Measurements from ENCODE around the gene GAS2L3.
"Not testable (repeated sequence)": the region's sequence is repeated elsewhere in the genome, so short reads cannot be mapped to it uniquely, and the experiment has no call there.

Gene GAS2L3

GRCh38 chr12:100573292-100574186 is at the start of gene GAS2L3:
Gene GAS2L3, plus strand, starts transcription at chr12:100573684. Its CDS starts 21,221 bp downstream, at chr12:100594905.
- peak; percentile 94 to 99 (median 98) for DNase-seq

- no peak for DNase-seq
Observed at GRCh38 chr12:100528034-100528433, 45.5 kb upstream of the GAS2L3 start.

- no peak for DNase-seq
Observed at GRCh38 chr12:100528471-100529127, 44.9 kb upstream of the GAS2L3 start.

GRCh38 chr12:100529756-100530350 is 43.6 kb upstream of the GAS2L3 start:
- DNase-seq: no peak

- DNase-seq: no peak
Observed at GRCh38 chr12:100533376-100533775, 40.1 kb upstream of the GAS2L3 start.

GRCh38 chr12:100534625-100535227 is 38.8 kb upstream of the GAS2L3 start:
- no peak for DNase-seq

GRCh38 chr12:100539202-100539601 is 34.3 kb upstream of the GAS2L3 start:
- DNase-seq: no peak

GRCh38 chr12:100544165-100544564 is 29.3 kb upstream of the GAS2L3 start:
- no peak for DNase-seq

GRCh38 chr12:100545092-100545491 is 28.4 kb upstream of the GAS2L3 start:
- no peak for DNase-seq

GRCh38 chr12:100553936-100554335 is 19.5 kb upstream of the GAS2L3 start:
- DNase-seq: no peak

- peak; percentile 76 to 95 (median 77) for DNase-seq
Observed at GRCh38 chr12:100554608-100555077, 18.8 kb upstream of the GAS2L3 start.

- DNase-seq: no peak
Observed at GRCh38 chr12:100555722-100556121, 17.8 kb upstream of the GAS2L3 start.

GRCh38 chr12:100557357-100557756 is 16.1 kb upstream of the GAS2L3 start:
- no peak for DNase-seq

- DNase-seq: not testable (repeated sequence)
Observed at GRCh38 chr12:100559261-100559660, 14.2 kb upstream of the GAS2L3 start.

- no peak for DNase-seq
Observed at GRCh38 chr12:100564090-100564489, 9.4 kb upstream of the GAS2L3 start.

- DNase-seq: no peak
Observed at GRCh38 chr12:100564905-100565467, 8.5 kb upstream of the GAS2L3 start.

- no peak for DNase-seq
Observed at GRCh38 chr12:100565987-100566545, 7.4 kb upstream of the GAS2L3 start.

GRCh38 chr12:100566887-100567637 is 6.4 kb upstream of the GAS2L3 start:
- no peak for DNase-seq

GRCh38 chr12:100567945-100568344 is 5.5 kb upstream of the GAS2L3 start:
- DNase-seq: no peak

GRCh38 chr12:100572184-100572583 is 1.3 kb upstream of the GAS2L3 start:
- DNase-seq: no peak
